Gastroesophageal sphincter (tissue), 4 donors: Measurements from ENCODE around the gene ARL8B. TPM values are rescaled to one million over a fixed set of nuclear protein-coding genes. Genes with fewer than 3 reads are reported as not detected.

Source experiments
- ATAC-seq: fragments of 150-250 bp; one replicate; pipeline ENCODE4 v1.9.1; 2016; ENCODE audit warnings: mild to moderate bottlenecking, moderate library complexity
- H3K27ac ChIP-seq, 4 donors: fragments of 200-600 bp; sonication (generic) in 3 of 4; 1 replicate in 3 of 4; 2 replicates in 1 of 4; pipeline ENCODE4 v1.5.1; 2016 to 2019
- H3K27me3 ChIP-seq: fragments of 200-600 bp; sonication (generic); one replicate; pipeline ENCODE4 v1.5.1; 2019
- H3K36me3 ChIP-seq, 2 donors: fragments of 200-600 bp; sonication (generic); one replicate each; pipeline ENCODE4 v1.5.1; 2019; ENCODE audit warnings: control low read depth in 1 of 2
- H3K4me1 ChIP-seq, 3 donors: fragments of 200-600 bp; sonication (generic); 1 replicate in 2 of 3; 2 replicates in 1 of 3; pipeline ENCODE4 v1.5.1; 2016 to 2019; ENCODE audit warnings: control low read depth in 2 of 3
- H3K4me3 ChIP-seq, 2 donors: fragments of 200-600 bp; sonication (generic); one replicate each; pipeline ENCODE4 v1.5.1; 2019; ENCODE audit warnings: mild to moderate bottlenecking in 1 of 2, moderate library complexity in 1 of 2
- H3K9me3 ChIP-seq, 3 donors: fragments of 200-600 bp; sonication (generic); one replicate each; pipeline ENCODE4 v1.5.1; 2017 to 2019; ENCODE audit warnings: control low read depth in 2 of 3
- CTCF ChIP-seq, 4 experiments: fragments of 200-600 bp in 2 of 4; fragments of 450-650 bp in 2 of 4; sonication (generic) in 1 of 4; IDR thresholded peaks; one replicate each; pipeline ENCODE4 v1.5.1; 2017 to 2019; ENCODE audit warnings: antibody characterized with exemption in 4 of 4, mild to moderate bottlenecking in 2 of 4, moderate library complexity in 2 of 4
- EP300 ChIP-seq: sonication (generic); formaldehyde crosslinking; IDR thresholded peaks from one replicate; pipeline ENCODE4 v1.6.1; 2017; ENCODE audit warnings: antibody characterized with exemption, mild to moderate bottlenecking
- POLR2A ChIP-seq, 2 donors: fragments of 450-650 bp; IDR thresholded peaks; one replicate each; pipeline ENCODE4 v1.6.1; 2017; ENCODE audit warnings: antibody characterized with exemption in 2 of 2, mild to moderate bottlenecking in 2 of 2, moderate library complexity in 1 of 2
- POLR2AphosphoS5 ChIP-seq: sonication (generic); formaldehyde crosslinking; IDR thresholded peaks from one replicate; pipeline ENCODE4 v1.6.1; 2017; ENCODE audit warnings: antibody characterized with exemption
- WGBS, 2 donors: methylation state at CpG; one replicate each; pipeline ENCODE4 v1.1.5; 2018; ENCODE audit warnings: low coverage in 1 of 2; 5-methylcytosine and 5-hydroxymethylcytosine counted together
- total RNA-seq, 4 donors: library from RNA; depleted of rRNA; stranded (reverse); fragments of >200 nt; gene quantifications; one replicate each; pipeline ENCODE4 v1.1.0, GENCODE V29; 2016

ARL8B gene
- total RNA-seq, 4 donors from 2014 or later, result 41.5 to 59.9 (median 50.9) TPM

GRCh38 chr3:5082789-5083115 lies 39.3 kb upstream of the ARL8B start:
- no peak overlapping the region for H3K4me3 ChIP-seq
- H3K36me3 ChIP-seq, result no peaks in the 10 kb centered on the region
- no peaks in the 10 kb centered on the region for H3K4me1 ChIP-seq
- H3K9me3 ChIP-seq, result no peaks in the 10 kb centered on the region
- no peak for ATAC-seq
- no peak overlapping the region for H3K27ac ChIP-seq
- no peak for TF ChIP-seq POLR2AphosphoS5
- no peak for TF ChIP-seq CTCF (IDR thresholded peaks at IDR 0.05)
- TF ChIP-seq EP300, result no peak
- no peak for TF ChIP-seq POLR2A (IDR thresholded peaks at IDR 0.05)
- 84 to 100% methylated on average over 3 to 6 of the region's 7 CpGs for WGBS, 2 donors
- H3K27me3 ChIP-seq, result no peaks in the 10 kb centered on the region

GRCh38 chr3:5084224-5084623 lies 37.9 kb upstream of the ARL8B start:
- WGBS, 2 donors, result 78 to 83% methylated on average over 1 to 4 of the region's 5 CpGs

GRCh38 chr3:5086708-5087107 lies 35.4 kb upstream of the ARL8B start:
- no peak for TF ChIP-seq CTCF (IDR thresholded peaks at IDR 0.05)
- WGBS, 2 donors, result 88 to 100% methylated on average over 1 of the region's 1 CpG
- Histone ChIP-seq H3K9me3 (no peaks in the 10 kb centered on the region), H3K4me1 (no peaks in the 10 kb centered on the region), H3K36me3 (no peaks in the 10 kb centered on the region), H3K4me3 (no peak overlapping the region), H3K27ac (no peak overlapping the region), H3K27me3 (no peaks in the 10 kb centered on the region)
- no peak for ATAC-seq

More at GRCh38 chr3:5084224-5084623, 37.9 kb upstream of the ARL8B start:
- ATAC-seq, result no peak
- Histone ChIP-seq H3K4me3 (no peak overlapping the region), H3K9me3 (no peaks in the 10 kb centered on the region), H3K4me1 (no peaks in the 10 kb centered on the region), H3K27me3 (no peaks in the 10 kb centered on the region), H3K27ac (no peak overlapping the region), H3K36me3 (no peaks in the 10 kb centered on the region)
- TF ChIP-seq POLR2AphosphoS5, result no peak
- TF ChIP-seq CTCF (IDR thresholded peaks at IDR 0.05), result no peak
- no peak for TF ChIP-seq POLR2A (IDR thresholded peaks at IDR 0.05)
- TF ChIP-seq EP300, result no peak

DNA sequence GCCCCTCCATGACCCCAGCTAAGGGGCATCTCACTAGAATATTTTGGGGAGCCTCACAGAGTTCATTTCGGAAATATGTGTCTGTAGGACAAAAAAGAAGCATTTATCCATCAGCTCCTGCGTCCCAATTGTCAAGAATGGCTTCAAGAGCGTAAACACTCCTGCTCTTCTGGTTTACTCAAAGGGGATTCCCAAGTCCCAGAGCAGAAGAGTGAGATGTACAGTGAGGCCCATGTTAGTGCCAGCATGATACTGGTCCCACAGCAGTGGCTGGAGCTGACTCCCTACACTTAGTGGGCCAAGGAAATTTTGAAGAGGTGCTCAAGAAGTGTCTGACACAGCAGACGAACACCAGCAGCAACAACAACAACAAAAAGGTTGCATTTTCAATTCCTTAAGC lies 34.9 kb upstream of the ARL8B start:
- 65 to 71% methylated on average over 4 of the region's 4 CpGs for WGBS, 2 donors
- Histone ChIP-seq H3K4me3 (no peak overlapping the region), H3K27ac (no peak overlapping the region), H3K9me3 (no peaks in the 10 kb centered on the region), H3K36me3 (no peaks in the 10 kb centered on the region), H3K27me3 (no peaks in the 10 kb centered on the region), H3K4me1 (no peaks in the 10 kb centered on the region)
- ATAC-seq, result no peak
- no peak for TF ChIP-seq POLR2A (IDR thresholded peaks at IDR 0.05)
- no peak for TF ChIP-seq CTCF (IDR thresholded peaks at IDR 0.05)
- no peak for TF ChIP-seq POLR2AphosphoS5
- TF ChIP-seq EP300, result no peak

- H3K36me3 ChIP-seq, result no peaks in the 10 kb centered on the region
- no peaks in the 10 kb centered on the region for H3K27me3 ChIP-seq
- 80 to 81% methylated on average over 3 to 4 of the region's 5 CpGs for WGBS, 2 donors
- H3K4me3 ChIP-seq, result no peak overlapping the region
- no peak overlapping the region for H3K27ac ChIP-seq
- H3K4me1 ChIP-seq, result peaks cover 0 to under 1% (median 0%) of the 10 kb centered on the region in 3 donors
- ATAC-seq, result no peak
- no peaks in the 10 kb centered on the region for H3K9me3 ChIP-seq
- TF ChIP-seq EP300, result no peak
- TF ChIP-seq CTCF (IDR thresholded peaks at IDR 0.05), result no peak
- no peak for TF ChIP-seq POLR2A (IDR thresholded peaks at IDR 0.05)
- TF ChIP-seq POLR2AphosphoS5, result no peak
These were observed 31.9 kb upstream of the ARL8B start for GRCh38 chr3:5090197-5090596.
